ENCODE measurements around the gene SLC36A4.

Gene SLC36A4

GRCh38 chr11:93219440-93219839 is 21.6 kb upstream of the SLC36A4 start:
- H3K4me3 ChIP-seq (ENCODE audit: low read length): no peak overlapping the region
- no peaks in the 10 kb centered on the region for H3K4me1 ChIP-seq (ENCODE audit: control insufficient read depth, low read length)
- no peaks in the 10 kb centered on the region for H4K20me1 ChIP-seq (ENCODE audit: control insufficient read depth, insufficient read depth, low read depth, low read length)
- no peak overlapping the region for H3K27ac ChIP-seq (ENCODE audit: low read depth, low read length)
- TF ChIP-seq, protein P1, sequence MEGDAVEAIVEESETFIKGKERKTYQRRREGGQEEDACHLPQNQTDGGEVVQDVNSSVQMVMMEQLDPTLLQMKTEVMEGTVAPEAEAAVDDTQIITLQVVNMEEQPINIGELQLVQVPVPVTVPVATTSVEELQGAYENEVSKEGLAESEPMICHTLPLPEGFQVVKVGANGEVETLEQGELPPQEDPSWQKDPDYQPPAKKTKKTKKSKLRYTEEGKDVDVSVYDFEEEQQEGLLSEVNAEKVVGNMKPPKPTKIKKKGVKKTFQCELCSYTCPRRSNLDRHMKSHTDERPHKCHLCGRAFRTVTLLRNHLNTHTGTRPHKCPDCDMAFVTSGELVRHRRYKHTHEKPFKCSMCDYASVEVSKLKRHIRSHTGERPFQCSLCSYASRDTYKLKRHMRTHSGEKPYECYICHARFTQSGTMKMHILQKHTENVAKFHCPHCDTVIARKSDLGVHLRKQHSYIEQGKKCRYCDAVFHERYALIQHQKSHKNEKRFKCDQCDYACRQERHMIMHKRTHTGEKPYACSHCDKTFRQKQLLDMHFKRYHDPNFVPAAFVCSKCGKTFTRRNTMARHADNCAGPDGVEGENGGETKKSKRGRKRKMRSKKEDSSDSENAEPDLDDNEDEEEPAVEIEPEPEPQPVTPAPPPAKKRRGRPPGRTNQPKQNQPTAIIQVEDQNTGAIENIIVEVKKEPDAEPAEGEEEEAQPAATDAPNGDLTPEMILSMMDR (IDR thresholded peaks at IDR 0.05; ENCODE audit: low read depth, low read length, poor library complexity, severe bottlenecking): no peak
- no peak for TF ChIP-seq EZH2phosphoT487 (IDR thresholded peaks at IDR 0.05; ENCODE audit: borderline replicate concordance, low read length)
- H3K79me2 ChIP-seq (ENCODE audit: control insufficient read depth, low read length): no peaks in the 10 kb centered on the region
- no peak overlapping the region for H3K4me2 ChIP-seq (ENCODE audit: low read length)
- H3K27me3 ChIP-seq (ENCODE audit: control insufficient read depth, low read length): no peaks in the 10 kb centered on the region
- H3K9me3 ChIP-seq (ENCODE audit: control insufficient read depth, insufficient read depth, low read length): no peaks in the 10 kb centered on the region
- H3K36me3 ChIP-seq (ENCODE audit: control insufficient read depth, low read length): no peaks in the 10 kb centered on the region
- no peaks in the 10 kb centered on the region for H3K9me2 ChIP-seq (replicated peaks; ENCODE audit: control insufficient read depth, low read length)
- no peaks in the 10 kb centered on the region for H3F3A ChIP-seq (ENCODE audit: control insufficient read depth, insufficient read depth)

DNA sequence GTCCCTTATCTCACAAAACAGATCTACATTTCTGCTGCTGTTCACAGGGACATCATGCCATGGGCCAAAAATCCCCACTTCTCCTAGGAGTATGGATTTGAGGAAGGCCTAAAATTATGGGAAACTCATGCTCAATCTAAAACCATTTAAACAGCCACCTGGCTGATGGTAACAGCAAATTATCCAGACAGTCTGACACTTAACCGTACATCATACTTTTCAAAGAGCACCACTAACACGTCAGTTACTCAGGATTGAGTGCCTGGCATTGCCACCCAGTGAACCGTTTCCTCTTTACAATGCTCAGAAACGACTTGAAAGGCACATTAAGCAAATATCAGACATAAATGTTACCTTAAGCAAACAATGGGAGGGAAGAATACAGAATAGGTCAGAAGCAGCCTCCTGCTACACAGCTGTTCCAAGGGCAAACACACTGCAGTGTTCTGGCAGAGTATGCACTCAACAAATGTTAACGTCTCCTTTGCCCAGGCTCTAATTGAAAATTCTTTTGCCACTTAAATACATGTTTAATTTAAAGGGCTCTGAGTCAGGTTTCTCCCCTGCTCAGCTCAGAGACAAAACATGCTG is 18.8 kb upstream of the SLC36A4 start:
- Histone ChIP-seq H3K9me2 (replicated peaks; ENCODE audit: control insufficient read depth, low read length) (no peaks in the 10 kb centered on the region), H3F3A (ENCODE audit: control insufficient read depth, insufficient read depth) (no peaks in the 10 kb centered on the region), H3K9me3 (ENCODE audit: control insufficient read depth, insufficient read depth, low read length) (no peaks in the 10 kb centered on the region), H3K79me2 (ENCODE audit: control insufficient read depth, low read length) (no peaks in the 10 kb centered on the region), H3K4me2 (ENCODE audit: low read length) (no peak overlapping the region), H3K36me3 (ENCODE audit: control insufficient read depth, low read length) (no peaks in the 10 kb centered on the region), H3K4me1 (ENCODE audit: control insufficient read depth, low read length) (no peaks in the 10 kb centered on the region), H3K27me3 (ENCODE audit: control insufficient read depth, low read length) (peaks cover 10% of the 10 kb centered on the region; the same call in 1 of the 2 replicates), H4K20me1 (ENCODE audit: control insufficient read depth, insufficient read depth, low read depth, low read length) (no peaks in the 10 kb centered on the region), H3K27ac (ENCODE audit: low read depth, low read length) (no peak overlapping the region), H3K4me3 (ENCODE audit: low read length) (no peak overlapping the region)
- TF ChIP-seq, protein P1 (IDR thresholded peaks at IDR 0.05; ENCODE audit: low read depth, low read length, poor library complexity, severe bottlenecking): no peak
- no peak for TF ChIP-seq EZH2phosphoT487 (IDR thresholded peaks at IDR 0.05; ENCODE audit: borderline replicate concordance, low read length)

GRCh38 chr11:93213622-93214021 is 15.8 kb upstream of the SLC36A4 start:
- Histone ChIP-seq H3K4me3 (ENCODE audit: low read length) (no peak overlapping the region), H3K27me3 (ENCODE audit: control insufficient read depth, low read length) (peaks cover 16% of the 10 kb centered on the region), H3K4me1 (ENCODE audit: control insufficient read depth, low read length) (no peaks in the 10 kb centered on the region), H3K4me2 (ENCODE audit: low read length) (no peak overlapping the region), H3K9me2 (replicated peaks; ENCODE audit: control insufficient read depth, low read length) (no peaks in the 10 kb centered on the region), H3K9me3 (ENCODE audit: control insufficient read depth, insufficient read depth, low read length) (no peaks in the 10 kb centered on the region), H3F3A (ENCODE audit: control insufficient read depth, insufficient read depth) (no peaks in the 10 kb centered on the region), H3K79me2 (ENCODE audit: control insufficient read depth, low read length) (no peaks in the 10 kb centered on the region), H3K36me3 (ENCODE audit: control insufficient read depth, low read length) (no peaks in the 10 kb centered on the region), H4K20me1 (ENCODE audit: control insufficient read depth, insufficient read depth, low read depth, low read length) (no peaks in the 10 kb centered on the region), H3K27ac (ENCODE audit: low read depth, low read length) (no peak overlapping the region)
- no peak for TF ChIP-seq EZH2phosphoT487 (IDR thresholded peaks at IDR 0.05; ENCODE audit: borderline replicate concordance, low read length)
- TF ChIP-seq, protein P1 (IDR thresholded peaks at IDR 0.05; ENCODE audit: low read depth, low read length, poor library complexity, severe bottlenecking): no peak
